Cardiac muscle cell (in vitro differentiated cells and primary cell): Measurements from ENCODE around the gene TTC9C. TPM values are rescaled to one million over a fixed set of nuclear protein-coding genes. Genes with fewer than 3 reads are reported as not detected.

Experiments
- DNase-seq, 2 donors: peaks; one replicate each; pipeline versions ENCODE4 v3.0.0 to v3.0.0-alpha.2; 2010 to 2017; ENCODE audit warnings: low read depth in 1 of 2, low spot score in 1 of 2
- H3K27ac ChIP-seq: fragments of 200-600 bp; sonication (generic); 2 replicates; pipeline ENCODE4 v1.5.1; 2016
- H3K27me3 ChIP-seq: fragments of 200-600 bp; sonication (generic); 2 replicates; pipeline ENCODE4 v1.6.0; 2016; ENCODE audit warnings: control low read depth
- H3K36me3 ChIP-seq: fragments of 200-600 bp; sonication (generic); 2 replicates; pipeline ENCODE4 v1.5.1; 2016; ENCODE audit warnings: control low read depth
- H3K4me1 ChIP-seq: fragments of 200-600 bp; sonication (generic); 2 replicates; pipeline ENCODE4 v1.8.1; 2017; ENCODE audit warnings: low read depth, mild to moderate bottlenecking, mixed run types
- H3K4me3 ChIP-seq: fragments of 200-600 bp; sonication (generic); 2 replicates; pipeline ENCODE4 v1.5.1; 2016; ENCODE audit warnings: mild to moderate bottlenecking
- H3K9me3 ChIP-seq: fragments of 200-600 bp; sonication (generic); 2 replicates; pipeline ENCODE4 v1.5.1; 2017; ENCODE audit warnings: low read depth, mild to moderate bottlenecking, control low read depth
- CTCF ChIP-seq: IDR thresholded peaks from 2 replicates; pipeline ENCODE4 v1.5.1; 2012; ENCODE audit warnings: low read depth, mild to moderate bottlenecking, low read length
- polyA plus RNA-seq: library from polyadenylated mRNA; unstranded; fragments of >200 nt; fragmentation: Nextera tagmentation; extraction: Ambion mirVana; gene quantifications from 2 replicates; pipeline ENCODE4 v1.2.1, GENCODE V29; 2016
- total RNA-seq: library from RNA; depleted of rRNA; stranded (reverse); fragments of >200 nt; gene quantifications from 2 replicates; pipeline ENCODE4 v1.2.3, GENCODE V29; 2016

TTC9C gene
- total and polyA plus RNA-seq, 2 experiments from 2014 or later = 37.3 to 39.0 TPM

GRCh38 chr11:62712861-62713260 is 15.4 kb upstream of the TTC9C start:
- no peak overlapping the region for H3K4me3 ChIP-seq
- peak overlapping the region; percentile 38 for H3K27ac ChIP-seq
- no peaks in the 10 kb centered on the region for H3K9me3 ChIP-seq
- H3K27me3 ChIP-seq = no peaks in the 10 kb centered on the region
- H3K36me3 ChIP-seq = peaks cover 61% of the 10 kb centered on the region
- no peak for DNase-seq
- TF ChIP-seq CTCF = no peak
- peaks cover 11% of the 10 kb centered on the region for H3K4me1 ChIP-seq

- no peak for DNase-seq
- peaks cover 8% of the 10 kb centered on the region for H3K4me1 ChIP-seq
- H3K27ac ChIP-seq = peak overlapping the region; percentile 38
- H3K27me3 ChIP-seq = no peaks in the 10 kb centered on the region
- no peak overlapping the region for H3K4me3 ChIP-seq
- H3K9me3 ChIP-seq = no peaks in the 10 kb centered on the region
- peaks cover 66% of the 10 kb centered on the region for H3K36me3 ChIP-seq
- TF ChIP-seq CTCF = no peak
These were observed 14.9 kb upstream of the TTC9C start for GRCh38 chr11:62713343-62713742.

- Histone ChIP-seq H3K27ac (peak overlapping the region; percentile 38), H3K36me3 (peaks cover 85% of the 10 kb centered on the region), H3K9me3 (no peaks in the 10 kb centered on the region), H3K4me1 (no peaks in the 10 kb centered on the region), H3K4me3 (no peak overlapping the region), H3K27me3 (no peaks in the 10 kb centered on the region)
- no peak for DNase-seq
- no peak for TF ChIP-seq CTCF
These were observed 12.8 kb upstream of the TTC9C start for GRCh38 chr11:62715150-62716130.

GRCh38 chr11:62716206-62716605 is 12.1 kb upstream of the TTC9C start:
- H3K36me3 ChIP-seq = peaks cover 91% of the 10 kb centered on the region
- no peaks in the 10 kb centered on the region for H3K9me3 ChIP-seq
- H3K27ac ChIP-seq = no peak overlapping the region
- no peak overlapping the region for H3K4me3 ChIP-seq
- H3K4me1 ChIP-seq = no peaks in the 10 kb centered on the region
- no peak for TF ChIP-seq CTCF
- H3K27me3 ChIP-seq = no peaks in the 10 kb centered on the region
- DNase-seq = no peak

- no peak for DNase-seq
- H3K27ac ChIP-seq = no peak overlapping the region
These were observed 11.5 kb upstream of the TTC9C start for GRCh38 chr11:62716816-62717215.

More at GRCh38 chr11:62716816-62717215, 11.5 kb upstream of the TTC9C start:
- TF ChIP-seq CTCF = no peak
- H3K9me3 ChIP-seq = no peaks in the 10 kb centered on the region
- H3K4me3 ChIP-seq = no peak overlapping the region
- no peaks in the 10 kb centered on the region for H3K27me3 ChIP-seq
- H3K4me1 ChIP-seq = no peaks in the 10 kb centered on the region
- peaks cover 93% of the 10 kb centered on the region for H3K36me3 ChIP-seq
